WTC11 (cell line): ENCODE measurements around the gene MYO18A. TPM values are rescaled to one million over a fixed set of nuclear protein-coding genes. Genes with fewer than 3 reads are reported as not detected.

Experiments
- ATAC-seq: fragments of 200-7000 bp; cut with Tn5 transposase; 2 replicates; pipeline ENCODE4 v1.10.0; 2021; ENCODE audit warnings: mild to moderate bottlenecking, moderate library complexity
- CTCF ChIA-PET: fragments of 300-600 bp; sonication (Branson Sonifier 250); formaldehyde crosslinking; loops from one replicate; lab custom pipeline; 2021; ENCODE audit warnings: antibody characterized with exemption; lab: Charles Lee
- POLR2A ChIA-PET: fragments of 350-600 bp; sonication (Branson Sonifier 250); formaldehyde crosslinking; loops from one replicate; lab custom pipeline; 2021; ENCODE audit warnings: antibody characterized with exemption; lab: Charles Lee
- DNase-seq: peaks from one replicate; pipeline ENCODE4 v3.0.0; 2021; ENCODE audit warnings: low spot score
- H3K27ac Mint-ChIP-seq: 2 replicates; pipeline ENCODE4 v1.8.0; 2021; ENCODE audit warnings: mixed read lengths
- H3K27me3 Mint-ChIP-seq: 2 replicates; pipeline ENCODE4 v1.8.0; 2021; ENCODE audit warnings: low read depth, mild to moderate bottlenecking, moderate library complexity, mixed read lengths
- H3K36me3 Mint-ChIP-seq: 2 replicates; pipeline ENCODE4 v1.8.0; 2021; ENCODE audit warnings: mixed read lengths
- H3K4me1 Mint-ChIP-seq: 2 replicates; pipeline ENCODE4 v1.8.0; 2022; ENCODE audit warnings: mixed read lengths
- H3K4me3 Mint-ChIP-seq: 2 replicates; pipeline ENCODE4 v1.8.0; 2021; ENCODE audit warnings: mild to moderate bottlenecking, moderate library complexity, mixed read lengths
- H3K9me3 Mint-ChIP-seq: 2 replicates; pipeline ENCODE4 v1.8.0; 2021; ENCODE audit warnings: mixed read lengths
- ATF1 ChIP-seq: sonication (generic); formaldehyde crosslinking; IDR thresholded peaks from 2 replicates; pipeline ENCODE4 v1.8.1; 2023; ENCODE audit warnings: mild to moderate bottlenecking, moderate library complexity, missing genetic modification reagents
- ATF2 ChIP-seq: sonication (generic); formaldehyde crosslinking; IDR thresholded peaks from 2 replicates; pipeline ENCODE4 v1.8.1; 2022; ENCODE audit warnings: low read depth, missing genetic modification reagents, borderline replicate concordance
- CREB1 ChIP-seq: sonication (generic); formaldehyde crosslinking; IDR thresholded peaks from 2 replicates; pipeline ENCODE4 v1.8.0; 2023; ENCODE audit warnings: mild to moderate bottlenecking, missing genetic modification reagents
- E2F4 ChIP-seq: sonication (generic); formaldehyde crosslinking; IDR thresholded peaks from 2 replicates; pipeline ENCODE4 v1.8.1; 2022; ENCODE audit warnings: low read depth, mild to moderate bottlenecking, moderate library complexity, missing genetic modification reagents, borderline replicate concordance
- E2F5 ChIP-seq: sonication (generic); formaldehyde crosslinking; IDR thresholded peaks from 2 replicates; pipeline ENCODE4 v1.8.1; 2022; ENCODE audit warnings: mild to moderate bottlenecking, moderate library complexity, missing genetic modification reagents
- ELF4 ChIP-seq: sonication (generic); formaldehyde crosslinking; IDR thresholded peaks from 2 replicates; pipeline ENCODE4 v1.8.1; 2022; ENCODE audit warnings: low read depth, mild to moderate bottlenecking, moderate library complexity, missing genetic modification reagents
- ESRRA ChIP-seq: sonication (generic); formaldehyde crosslinking; IDR thresholded peaks from 2 replicates; pipeline ENCODE4 v1.8.1; 2022; ENCODE audit warnings: mild to moderate bottlenecking, missing genetic modification reagents, borderline replicate concordance
- FOXJ3 ChIP-seq: sonication (generic); formaldehyde crosslinking; IDR thresholded peaks from 2 replicates; pipeline ENCODE4 v1.9.0; 2021; ENCODE audit warnings: missing genetic modification reagents, mild to moderate bottlenecking, borderline replicate concordance
- GTF2I ChIP-seq: fragments of 250-450 bp; sonication (Bioruptor Pico); conservative IDR thresholded peaks from 2 replicates; pipeline ENCODE4 v1.4.0; 2021; ENCODE audit warnings: mild to moderate bottlenecking
- IRF2 ChIP-seq: sonication (generic); formaldehyde crosslinking; IDR thresholded peaks from 2 replicates; pipeline ENCODE4 v1.8.0; 2022; ENCODE audit warnings: low read depth, missing genetic modification reagents, borderline replicate concordance
- NR2C2 ChIP-seq: sonication (generic); formaldehyde crosslinking; IDR thresholded peaks from 2 replicates; pipeline ENCODE4 v1.8.0; 2022; ENCODE audit warnings: mild to moderate bottlenecking, missing genetic modification reagents
- SMAD3 ChIP-seq: sonication (generic); formaldehyde crosslinking; IDR thresholded peaks from 2 replicates; pipeline ENCODE4 v1.8.0; 2022; ENCODE audit warnings: missing genetic modification reagents, mild to moderate bottlenecking, borderline replicate concordance
- SOX15 ChIP-seq: fragments of 250-450 bp; sonication (Bioruptor Pico); IDR thresholded peaks from 2 replicates; pipeline ENCODE4 v1.9.0; 2021; ENCODE audit warnings: mild to moderate bottlenecking
- SP1 ChIP-seq: sonication (generic); formaldehyde crosslinking; conservative IDR thresholded peaks from 2 replicates; pipeline ENCODE4 v1.8.1; 2022; ENCODE audit warnings: missing genetic modification reagents
- USF2 ChIP-seq: sonication (generic); formaldehyde crosslinking; IDR thresholded peaks from 2 replicates; pipeline ENCODE4 v1.8.1; 2023; ENCODE audit warnings: mild to moderate bottlenecking, missing genetic modification reagents, moderate library complexity
- ZNF121 ChIP-seq: sonication (generic); formaldehyde crosslinking; IDR thresholded peaks from 2 replicates; pipeline ENCODE4 v1.8.0; 2023; ENCODE audit warnings: missing genetic modification reagents
- ZNF232 ChIP-seq: sonication (generic); formaldehyde crosslinking; IDR thresholded peaks from 2 replicates; pipeline ENCODE4 v1.8.0; 2022; ENCODE audit warnings: mild to moderate bottlenecking, missing genetic modification reagents
- ZNF423 ChIP-seq: fragments of 250-450 bp; sonication (Bioruptor Pico); IDR thresholded peaks from 2 replicates; pipeline ENCODE4 v2.1.2; 2022; ENCODE audit warnings: mild to moderate bottlenecking, moderate library complexity
- ZNF425 ChIP-seq: fragments of 250-450 bp; sonication (Bioruptor Pico); conservative IDR thresholded peaks from 2 replicates; pipeline ENCODE4 v1.9.0; 2021; ENCODE audit warnings: mild to moderate bottlenecking
- total RNA-seq: library from RNA; stranded (reverse); gene quantifications from 3 replicates; pipeline ENCODE4 v1.2.3, GENCODE V29; 2021

Gene MYO18A
- total RNA-seq, 1 experiment from 2014 or later = 54.9 TPM

- Mint-ChIP-seq H3K9me3 (no peaks in the 10 kb centered on the region), H3K27me3 (no peaks in the 10 kb centered on the region), H3K27ac (no peak overlapping the region; the same call in 1 of the 2 replicates), H3K4me3 (no peak overlapping the region), H3K36me3 (no peaks in the 10 kb centered on the region), H3K4me1 (peaks cover 45% of the 10 kb centered on the region)
- POLR2A ChIA-PET = no interaction called here
- CTCF ChIA-PET = interaction anchor here (1.4 to 2.3 kb wide), 2 partner anchors 56 to 95 kb away, joined by 9 to 12 read pairs; no protein-coding TSS in a partner anchor
- no peak for ATAC-seq
- TF ChIP-seq ZNF121 (CRISPR knock-in tag) = no peak
- TF ChIP-seq ELF4 (CRISPR knock-in tag) = no peak
- no peak for TF ChIP-seq E2F4
- TF ChIP-seq GTF2I = no peak
- no peak for TF ChIP-seq SMAD3 (CRISPR knock-in tag)
- no peak for TF ChIP-seq FOXJ3 (CRISPR knock-in tag)
- TF ChIP-seq ATF1 (CRISPR knock-in tag) = no peak
- no peak for TF ChIP-seq ZNF232
- no peak for TF ChIP-seq CREB1 (CRISPR knock-in tag)
- TF ChIP-seq ESRRA (CRISPR knock-in tag) = no peak
- TF ChIP-seq ZNF425 = no peak
- TF ChIP-seq ZNF423 = no peak
- TF ChIP-seq NR2C2 (CRISPR knock-in tag) = no peak
- no peak for TF ChIP-seq ATF2
- no peak for TF ChIP-seq SOX15
- no peak for TF ChIP-seq USF2 (CRISPR knock-in tag)
- no peak for TF ChIP-seq SP1 (CRISPR knock-in tag)
- TF ChIP-seq IRF2 (CRISPR knock-in tag) = no peak
- no peak for DNase-seq
These were observed 119.2 kb downstream of the MYO18A start for GRCh38 chr17:29061036-29061435.

- CTCF ChIA-PET = interaction anchor here (0.6 to 2.3 kb wide), 9 partner anchors 10 to 107 kb away, joined by 3 to 12 read pairs (median 4); no protein-coding TSS in a partner anchor
- POLR2A ChIA-PET = interaction anchor here (0.7 kb wide), 1 partner anchor 12 kb away, joined by 4 read pairs; no protein-coding TSS in a partner anchor
- TF ChIP-seq SOX15 = no peak
- no peak for TF ChIP-seq E2F5 (CRISPR knock-in tag)
- TF ChIP-seq NR2C2 (CRISPR knock-in tag) = no peak
- TF ChIP-seq IRF2 (CRISPR knock-in tag) = no peak
- Mint-ChIP-seq H3K4me3 (no peak overlapping the region), H3K4me1 (peaks cover 43% of the 10 kb centered on the region), H3K27ac (no peak overlapping the region; the same call in 1 of the 2 replicates), H3K27me3 (no peaks in the 10 kb centered on the region), H3K36me3 (0 out of 2 replicates have a peak, but pooled peaks cover under 1% of the 10 kb centered on the region), H3K9me3 (no peaks in the 10 kb centered on the region)
- ATAC-seq (peak; percentile 57), DNase-seq (no peak)
These were observed 119.7 kb downstream of the MYO18A start for GRCh38 chr17:29060475-29060874.
